Measurements from ENCODE around the gene TARBP2. TPM values are rescaled to one million over a fixed set of nuclear protein-coding genes. Genes with fewer than 3 reads are reported as not detected.

TARBP2 gene
- total RNA-seq, 4 donors from 2014 or later, result 25.9 to 34.1 (median 31.0) TPM

DNA sequence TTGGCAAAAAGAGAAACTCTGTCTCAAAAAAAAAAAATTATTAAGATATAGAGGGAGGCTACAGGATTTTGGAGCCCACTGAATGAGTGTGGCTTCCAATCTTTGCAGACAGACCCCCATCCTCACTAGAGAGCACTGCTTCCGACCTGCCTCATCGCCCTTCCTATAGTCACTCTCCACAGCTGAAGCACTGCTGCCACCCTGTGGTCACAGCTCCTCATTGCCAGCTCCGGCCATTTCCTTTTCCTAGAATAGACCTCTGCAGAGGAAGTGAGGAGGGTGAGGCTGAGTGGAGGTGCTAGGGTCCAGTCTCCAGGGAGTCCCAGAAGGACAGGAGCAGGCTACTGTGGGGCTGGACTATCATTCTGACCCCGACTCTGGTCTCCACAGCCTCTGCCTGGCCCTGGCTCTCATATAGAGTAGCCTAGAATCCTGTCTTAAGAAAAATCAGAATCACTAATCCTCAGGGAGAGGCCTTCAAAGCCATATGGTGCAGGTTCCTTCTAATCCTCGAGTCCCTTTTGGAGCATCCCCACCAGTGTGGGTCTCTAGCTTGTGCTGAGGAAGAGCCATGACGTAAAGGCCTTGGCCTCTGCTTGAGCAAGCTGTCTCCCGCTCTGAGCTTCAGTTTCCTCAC is 7.6 kb downstream of the TARBP2 start:
- peak; percentile 86 to 96 for DNase-seq (ENCODE audit: low spot score in 2 of 2)
- no peak for TF ChIP-seq POLR2A (IDR thresholded peaks at IDR 0.05)
- TF ChIP-seq CTCF (IDR thresholded peaks at IDR 0.05), result peak in 1 of 3 donors; percentile 87
- no peak overlapping the region for H3K4me3 ChIP-seq (ENCODE audit: low read depth, poor library complexity, severe bottlenecking)
- 31 to 32% methylated on average over 7 of the region's 7 CpGs for WGBS, 2 donors
- intact Hi-C loops (cut with DNase I; ENCODE audit: low total_unique reads), result no loop called here

GRCh38 chr12:53510181-53510812 is 9.2 kb downstream of the TARBP2 start:
- intact Hi-C loops (cut with DNase I; ENCODE audit: low total_unique reads), result loop anchor here (10.0 kb wide), 1 partner anchor 45 kb away; no protein-coding TSS in a partner anchor
- TF ChIP-seq CTCF (IDR thresholded peaks at IDR 0.05) (no peak), POLR2A (IDR thresholded peaks at IDR 0.05) (no peak)
- WGBS, 2 donors, result 86 to 92% methylated on average over 9 of the region's 9 CpGs
- no peak overlapping the region for H3K4me3 ChIP-seq (ENCODE audit: low read depth, poor library complexity, severe bottlenecking)
- DNase-seq (ENCODE audit: low spot score in 2 of 2), result no peak

DNA sequence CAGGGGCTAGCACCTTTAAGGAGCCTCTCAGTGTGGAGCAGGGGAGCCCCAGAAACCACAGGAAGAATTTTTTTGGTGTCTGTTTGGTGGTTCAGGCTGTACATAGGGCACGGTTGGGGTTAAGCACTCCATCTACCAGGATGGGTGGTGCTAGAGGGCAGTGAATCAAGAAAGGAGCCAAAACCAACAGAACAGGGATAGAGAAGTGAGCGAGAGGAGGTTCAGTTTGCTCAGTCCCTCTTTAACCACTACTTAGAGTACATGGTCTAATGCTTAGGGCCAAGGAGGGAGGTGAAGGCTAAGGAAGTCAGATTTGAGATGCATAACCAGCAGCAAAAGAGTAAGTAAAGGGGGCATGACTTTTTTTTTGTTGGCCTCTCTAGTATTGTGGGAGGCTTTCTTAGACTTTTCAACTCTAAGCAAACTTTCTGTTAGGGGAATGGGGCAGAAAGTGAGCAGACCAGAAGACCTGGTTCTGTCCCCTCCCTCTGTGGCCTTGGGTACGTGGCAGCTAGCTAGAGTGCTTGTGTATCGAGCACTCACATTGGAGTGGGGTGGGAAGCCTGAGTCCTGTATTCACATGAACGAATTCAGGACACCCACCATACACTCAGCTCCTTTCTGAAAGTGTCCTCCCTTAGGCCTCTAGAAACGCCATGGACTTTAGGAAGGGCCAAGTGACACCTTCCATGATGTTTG is 12.8 kb downstream of the TARBP2 start:
- no peak overlapping the region for H3K4me3 ChIP-seq (ENCODE audit: low read depth, poor library complexity, severe bottlenecking)
- no peak for DNase-seq (ENCODE audit: low spot score in 2 of 2)
- TF ChIP-seq POLR2A (IDR thresholded peaks at IDR 0.05), result no peak
- TF ChIP-seq CTCF (IDR thresholded peaks at IDR 0.05), result no peak
- intact Hi-C loops (cut with DNase I; ENCODE audit: low total_unique reads), result loop anchor here (10.0 kb wide), 1 partner anchor 49 kb away; no protein-coding TSS in a partner anchor
- WGBS, 2 donors, result 79 to 83% methylated on average over 6 of the region's 6 CpGs

DNA sequence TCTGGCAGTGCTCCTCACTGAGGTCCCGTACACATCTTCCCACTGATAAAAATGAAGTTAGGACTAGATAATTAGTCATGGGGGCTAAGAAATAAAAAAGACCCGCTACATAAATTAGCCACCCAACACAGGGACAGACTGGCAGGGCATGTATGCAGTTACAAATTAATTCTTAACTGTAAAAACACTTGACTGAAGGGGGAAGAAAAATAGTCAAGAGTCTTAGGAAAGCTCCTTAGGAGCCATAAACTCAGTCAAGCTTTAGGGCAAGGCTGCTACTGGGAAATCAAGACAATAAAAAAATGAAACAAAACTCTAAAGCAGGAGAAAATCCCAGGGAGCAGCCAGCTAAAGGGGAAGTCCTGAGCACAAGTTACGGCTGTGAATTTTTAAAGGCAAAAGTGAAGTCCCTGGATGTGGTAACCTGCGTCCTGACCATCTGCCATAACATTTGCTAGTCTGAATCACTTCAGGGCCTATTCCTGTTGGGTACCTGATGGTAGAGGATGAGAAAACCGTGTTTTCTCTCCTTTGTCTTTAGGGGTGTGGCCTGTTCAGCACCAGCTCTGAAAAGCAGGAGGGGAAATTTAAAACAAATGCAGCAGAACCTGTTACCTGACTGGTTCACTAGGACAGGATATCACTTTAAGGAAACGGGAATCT is 13.7 kb downstream of the TARBP2 start:
- no peak for DNase-seq (ENCODE audit: low spot score in 2 of 2)
- TF ChIP-seq POLR2A (IDR thresholded peaks at IDR 0.05), result no peak
- no peak for TF ChIP-seq CTCF (IDR thresholded peaks at IDR 0.05)
- 70 to 80% methylated on average over 6 of the region's 6 CpGs for WGBS, 2 donors
- H3K4me3 ChIP-seq (ENCODE audit: low read depth, poor library complexity, severe bottlenecking), result no peak overlapping the region
- intact Hi-C loops (cut with DNase I; ENCODE audit: low total_unique reads), result loop anchor here (10.0 kb wide), 1 partner anchor 50 kb away; no protein-coding TSS in a partner anchor

DNA sequence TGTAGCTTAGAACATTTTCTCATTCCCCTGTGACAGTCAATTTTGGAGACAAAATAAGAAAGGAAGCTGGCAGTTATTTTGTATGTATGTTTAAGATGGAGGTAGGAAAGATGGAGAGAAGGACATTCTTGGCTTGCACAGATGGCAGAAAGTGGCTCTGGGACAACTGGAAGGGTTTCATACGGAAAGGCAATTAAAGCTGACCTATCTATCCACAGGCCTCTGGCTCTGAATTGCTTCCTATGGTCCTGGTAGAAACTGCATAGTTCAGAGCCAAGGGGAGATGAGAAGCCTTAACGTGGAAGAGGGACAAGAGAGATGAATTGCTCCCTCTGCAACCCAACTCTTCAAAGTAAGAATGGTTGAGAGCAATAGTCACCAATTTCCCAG is 14.2 kb downstream of the TARBP2 start:
- WGBS, 2 donors, result 64 to 65% methylated on average over 2 of the region's 2 CpGs
- intact Hi-C loops (cut with DNase I; ENCODE audit: low total_unique reads), result loop anchor here (10.0 kb wide), 1 partner anchor 50 kb away; no protein-coding TSS in a partner anchor
- no peak for TF ChIP-seq POLR2A (IDR thresholded peaks at IDR 0.05)
- no peak for TF ChIP-seq CTCF (IDR thresholded peaks at IDR 0.05)
- H3K4me3 ChIP-seq (ENCODE audit: low read depth, poor library complexity, severe bottlenecking), result no peak overlapping the region
- no peak for DNase-seq (ENCODE audit: low spot score in 2 of 2)

All from lower leg skin (tissue), 4 donors.